GM21576 (cell line): Measurements from ENCODE around the gene NCKAP5L.
A peak's percentile ranks its signal among the peaks of the same experiment; 100 is the strongest.
"Not testable (repeated sequence)": the region's sequence is repeated elsewhere in the genome, so short reads cannot be mapped to it uniquely, and the experiment has no call there.

Source experiments
- ATAC-seq: cut with Tn5 transposase; IDR thresholded peaks from one replicate; pipeline ENCODE4 v1.9.1; 2021; ENCODE audit warnings: mild to moderate bottlenecking, moderate library complexity; ENCODE audit not compliant: unreplicated experiment

NCKAP5L gene

DNA sequence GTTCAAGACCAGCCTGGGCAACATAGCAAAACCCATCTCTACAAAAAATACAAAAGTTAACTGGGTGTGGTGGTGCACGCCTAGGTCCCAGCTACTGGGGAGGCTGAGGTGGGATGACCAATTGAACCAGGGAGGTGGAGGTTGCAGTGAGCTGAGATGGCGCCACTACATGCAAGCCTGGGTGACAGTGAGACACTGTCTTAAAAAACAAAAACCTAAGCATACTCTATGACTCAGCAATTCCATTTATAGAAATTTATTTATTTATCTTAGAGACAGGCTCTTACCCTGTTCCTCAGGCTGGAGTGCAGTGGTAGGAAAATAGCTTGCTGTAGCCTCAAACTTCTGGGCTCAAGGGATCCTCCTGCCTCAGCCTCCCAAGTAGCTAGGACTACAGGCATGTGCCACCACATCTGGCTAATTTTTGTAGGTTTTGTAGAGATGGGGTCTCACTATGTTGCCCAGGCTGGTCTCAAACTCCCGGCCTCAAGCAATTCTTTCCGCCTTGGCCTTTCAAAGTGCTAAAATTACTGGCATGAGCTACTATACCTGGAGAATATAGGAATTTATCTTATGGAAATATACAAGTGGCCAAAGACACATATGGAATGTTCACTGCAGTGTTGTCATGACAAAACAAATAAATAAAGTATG lies 43.3 kb downstream of the NCKAP5L start:
- ATAC-seq, result no peak

- no peak for ATAC-seq
Observed at GRCh38 chr12:49783917-49784676, 44.1 kb downstream of the NCKAP5L start.

DNA sequence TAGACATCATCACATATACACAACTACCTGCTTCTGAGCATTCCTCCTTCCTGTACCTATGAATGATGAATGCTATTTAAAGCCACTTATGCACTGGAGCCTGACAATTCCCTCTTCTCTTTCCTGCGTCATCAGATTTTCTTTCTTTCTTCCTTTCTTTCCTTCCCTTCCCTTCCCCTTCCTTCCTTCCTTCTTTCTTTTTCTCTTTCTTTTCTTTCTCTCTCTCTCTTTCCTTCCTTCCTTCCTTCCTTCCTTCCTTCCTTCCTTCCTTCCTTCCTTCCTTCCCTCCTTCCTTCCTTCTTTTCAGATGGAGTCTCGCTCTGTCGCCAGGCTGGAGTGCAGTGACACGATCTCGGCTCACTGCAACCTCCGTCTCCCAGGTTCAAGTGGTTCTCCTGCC lies 47.3 kb downstream of the NCKAP5L start:
- not testable (repeated sequence) for ATAC-seq

DNA sequence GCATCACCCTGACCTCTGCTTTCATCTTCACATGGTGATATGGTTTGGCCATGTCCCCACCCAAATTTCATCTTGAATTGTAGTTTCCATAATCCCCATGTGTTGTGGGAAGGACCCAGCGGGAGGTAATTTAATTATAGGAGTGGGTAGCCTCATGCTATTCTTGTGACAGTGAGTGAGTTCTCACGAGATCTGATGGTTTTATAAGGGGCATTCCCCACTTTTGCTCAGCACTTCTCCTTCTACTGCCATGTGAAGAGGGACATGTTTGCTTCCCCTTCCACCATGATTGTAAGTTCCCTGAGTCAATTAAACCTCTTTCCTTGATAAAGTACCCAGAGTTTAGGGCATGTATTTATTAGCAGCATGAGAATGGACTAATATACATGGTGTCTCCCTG lies 48.6 kb downstream of the NCKAP5L start:
- no peak for ATAC-seq

DNA sequence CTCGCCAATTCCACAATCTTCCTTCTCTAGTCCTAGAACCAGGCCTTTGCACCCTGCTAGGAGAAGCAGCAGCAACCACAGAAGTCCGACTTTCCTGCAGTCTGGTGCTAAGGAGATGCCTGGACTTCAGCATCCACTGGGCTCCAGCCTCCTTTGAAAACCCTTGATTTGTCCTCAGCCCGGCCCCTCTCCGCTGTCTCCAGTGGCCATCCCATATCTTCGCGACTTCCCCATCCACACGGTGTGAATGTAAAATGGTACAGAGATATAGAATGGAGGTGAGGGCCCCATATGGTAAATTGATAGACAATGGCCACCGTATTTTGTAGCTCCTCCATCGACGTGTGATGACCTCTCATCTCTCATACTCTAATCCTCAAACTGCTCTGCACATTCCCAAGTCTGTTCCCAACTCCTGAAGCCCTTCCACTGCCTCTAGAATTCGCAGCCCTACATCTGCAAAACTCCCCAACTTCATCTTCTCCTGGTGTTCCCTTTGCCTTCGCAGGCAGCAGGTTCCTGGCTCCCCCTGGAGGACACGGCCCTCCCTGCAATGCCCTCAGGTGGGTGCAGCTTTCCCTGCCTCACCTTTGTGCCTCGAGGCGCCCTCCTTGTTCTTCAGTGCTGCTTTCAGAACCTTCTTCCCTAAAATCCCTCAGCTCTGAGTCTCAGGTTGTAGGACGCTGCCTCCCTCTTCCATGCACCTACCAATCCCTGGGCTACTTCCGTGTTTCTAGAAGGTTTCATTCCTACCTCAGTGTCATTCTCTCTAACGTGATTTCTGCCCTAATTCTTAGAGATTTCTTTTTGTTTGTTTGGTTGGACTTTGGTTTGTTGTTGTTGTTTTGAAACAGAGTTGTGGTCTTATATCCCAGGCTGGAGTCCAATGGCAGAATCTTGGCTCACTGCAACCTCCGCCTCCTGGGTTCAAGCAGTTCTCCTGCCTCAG lies 50.1 kb downstream of the NCKAP5L start:
- no peak for ATAC-seq

- no peak for ATAC-seq
Observed at GRCh38 chr12:49777341-49777740, 50.9 kb downstream of the NCKAP5L start.

DNA sequence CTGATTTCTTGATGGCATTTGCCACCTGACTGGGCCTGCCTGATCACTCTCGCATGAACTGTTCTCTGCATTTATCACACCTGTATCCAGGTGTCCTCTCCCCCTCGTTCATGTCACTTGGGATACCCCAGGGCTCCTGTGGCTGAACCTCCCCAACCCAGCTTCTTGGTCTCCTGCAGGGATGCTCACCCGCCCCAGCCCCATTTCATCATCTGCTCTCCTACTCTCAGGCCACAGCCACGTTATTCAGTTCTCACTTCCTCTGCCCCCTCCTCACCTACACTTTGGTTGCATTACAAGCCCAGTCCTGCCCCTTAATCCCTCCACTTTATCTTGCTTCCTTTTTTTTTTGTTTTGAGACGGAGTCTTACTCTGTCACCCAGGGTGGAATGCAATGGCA lies 51.4 kb downstream of the NCKAP5L start:
- no peak for ATAC-seq

DNA sequence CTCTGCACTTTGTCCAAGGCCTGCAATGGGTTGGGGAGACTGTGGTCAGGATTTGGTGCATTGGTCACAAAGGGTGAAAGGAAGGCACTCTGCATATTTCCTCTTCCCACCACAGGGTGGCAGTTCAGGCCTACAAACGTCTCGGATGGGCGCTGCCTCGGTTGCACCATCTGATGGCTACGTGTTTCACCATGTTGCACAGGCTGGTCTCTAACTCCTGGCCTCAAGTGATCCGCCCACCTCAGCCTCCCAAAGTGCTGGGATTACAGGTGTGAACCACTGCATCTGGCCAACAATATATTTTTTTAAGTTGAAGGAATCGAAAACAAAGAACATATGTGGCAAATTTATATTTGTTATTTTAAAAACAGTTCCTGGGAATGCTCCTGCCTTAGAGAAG lies 51.8 kb downstream of the NCKAP5L start:
- no peak for ATAC-seq

GRCh38 chr12:49773102-49773501 lies 55.1 kb downstream of the NCKAP5L start:
- not testable (repeated sequence) for ATAC-seq

DNA sequence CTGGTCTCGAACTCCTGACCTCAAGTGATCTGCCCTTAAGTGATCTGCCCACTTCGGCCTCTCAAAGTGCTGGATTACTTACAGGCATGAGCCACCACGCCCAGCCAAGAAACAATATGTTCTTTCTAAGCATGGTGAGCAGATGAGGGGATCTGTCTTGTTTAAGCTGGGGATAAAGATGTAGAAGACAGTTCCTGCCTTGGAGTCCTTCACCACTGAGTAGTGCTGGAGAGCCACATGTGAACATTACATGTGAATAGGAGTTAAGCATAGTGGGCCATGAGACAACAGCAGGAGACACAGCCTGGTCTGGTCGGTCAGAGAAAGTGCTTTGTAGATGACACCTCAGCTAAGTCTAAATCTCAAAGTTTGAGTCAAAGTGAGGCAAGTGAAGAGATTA lies 60.9 kb downstream of the NCKAP5L start:
- no peak for ATAC-seq

GRCh38 chr12:49766115-49766455 lies 62.1 kb downstream of the NCKAP5L start:
- no peak for ATAC-seq

DNA sequence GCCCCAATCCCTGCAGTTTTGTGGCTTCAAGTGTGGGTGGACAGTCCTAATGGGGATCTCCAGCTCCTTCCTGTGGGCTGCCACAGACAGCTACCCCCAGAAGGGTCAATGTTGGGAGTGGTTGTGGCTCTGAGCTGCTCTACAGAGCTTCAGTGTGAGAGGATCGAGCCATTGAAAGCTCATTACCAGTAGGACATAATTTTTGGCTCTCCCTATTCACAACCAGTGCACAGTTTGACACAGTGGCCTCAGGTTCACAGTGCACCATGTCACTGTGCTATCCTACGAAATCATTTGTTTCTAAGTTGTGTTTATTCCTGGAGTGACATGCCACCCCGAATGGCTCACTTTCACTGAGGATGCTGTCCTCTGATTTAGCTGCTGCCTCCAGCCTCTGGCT lies 64.1 kb downstream of the NCKAP5L start:
- ATAC-seq, result no peak

DNA sequence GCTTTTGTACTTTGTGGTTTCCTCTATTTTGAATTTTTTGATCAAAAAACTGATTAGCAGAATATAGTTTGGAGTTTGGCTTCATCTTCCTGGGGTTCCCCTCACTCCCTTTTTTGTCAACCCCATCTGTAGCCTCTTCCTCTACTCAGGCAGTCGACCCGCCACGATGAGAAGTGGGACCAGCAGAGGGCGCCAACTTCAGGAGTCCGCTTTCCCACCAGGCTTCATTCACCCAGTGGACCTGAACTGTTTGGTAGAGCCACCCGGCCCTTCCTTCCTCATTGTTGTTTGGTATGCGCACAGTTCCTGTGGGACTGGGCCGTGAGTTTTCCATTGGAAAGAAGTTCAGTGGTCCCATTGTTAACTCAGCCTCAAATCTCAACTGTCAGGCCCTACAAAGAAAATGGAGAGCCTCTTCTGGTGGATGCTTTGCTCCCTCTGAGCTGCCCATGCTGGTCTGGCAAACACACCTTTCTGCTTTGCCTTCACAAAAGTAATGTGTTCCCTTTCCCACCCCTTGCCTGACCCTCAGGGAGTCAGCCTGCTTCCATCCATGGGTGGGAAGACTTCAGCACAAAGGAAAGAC lies 65.1 kb downstream of the NCKAP5L start:
- no peak for ATAC-seq

- ATAC-seq, result no peak
Observed at GRCh38 chr12:49762468-49762847, 65.8 kb downstream of the NCKAP5L start.

DNA sequence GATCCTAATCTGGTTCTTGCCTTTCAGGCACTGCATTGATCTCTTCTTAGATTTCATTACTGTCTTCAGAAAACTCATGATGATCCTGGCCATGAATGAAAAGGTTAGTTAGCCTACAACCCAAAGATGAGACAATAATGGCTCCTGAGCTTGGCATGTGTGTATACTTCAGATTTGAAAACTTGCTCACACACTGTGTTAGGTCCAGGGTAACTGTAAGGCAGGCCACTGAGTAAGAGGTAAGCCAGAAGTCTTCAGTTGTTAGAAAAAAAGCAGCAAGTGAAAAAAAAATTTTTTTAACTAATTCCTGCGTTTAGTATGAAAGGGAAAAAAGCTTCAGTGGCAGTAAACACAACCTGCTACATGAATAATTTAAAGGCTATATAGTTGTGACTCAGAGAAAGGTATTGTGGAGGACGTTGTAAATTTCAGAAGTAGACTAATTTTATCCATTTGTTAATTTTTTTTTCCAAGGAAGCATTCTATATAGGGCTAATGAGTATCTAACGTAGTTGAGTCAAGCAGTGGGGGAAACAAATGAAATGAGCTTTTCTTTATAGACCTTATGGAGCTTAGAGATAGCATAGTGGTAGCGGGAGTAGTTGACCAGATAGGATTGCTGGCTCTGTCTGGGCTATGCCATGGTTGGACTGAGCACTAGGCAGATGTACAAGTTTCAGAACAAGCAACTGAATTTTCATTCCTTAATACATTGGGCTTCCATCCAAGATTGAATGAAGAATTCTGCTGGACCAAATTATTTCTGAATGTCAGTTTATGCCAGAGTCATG lies 66.3 kb downstream of the NCKAP5L start:
- no peak for ATAC-seq

DNA sequence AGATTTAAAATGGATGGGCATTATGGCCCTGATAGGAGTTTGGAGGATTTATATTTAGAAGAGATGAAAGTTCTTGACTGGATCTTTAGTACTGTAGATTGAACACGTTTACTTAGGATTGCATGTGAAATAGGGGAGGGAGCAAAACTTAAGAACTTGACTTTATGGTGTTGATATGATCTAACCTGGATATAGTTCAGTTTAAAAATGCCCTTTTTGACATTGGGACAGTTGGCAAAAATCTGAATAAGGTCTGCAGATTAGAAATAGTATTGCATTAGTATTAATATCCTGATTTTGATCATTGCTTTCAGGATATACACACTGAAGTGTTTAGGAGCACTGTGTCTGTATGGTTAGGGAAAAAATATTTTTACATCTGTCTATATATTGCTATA lies 77.2 kb downstream of the NCKAP5L start:
- no peak for ATAC-seq

DNA sequence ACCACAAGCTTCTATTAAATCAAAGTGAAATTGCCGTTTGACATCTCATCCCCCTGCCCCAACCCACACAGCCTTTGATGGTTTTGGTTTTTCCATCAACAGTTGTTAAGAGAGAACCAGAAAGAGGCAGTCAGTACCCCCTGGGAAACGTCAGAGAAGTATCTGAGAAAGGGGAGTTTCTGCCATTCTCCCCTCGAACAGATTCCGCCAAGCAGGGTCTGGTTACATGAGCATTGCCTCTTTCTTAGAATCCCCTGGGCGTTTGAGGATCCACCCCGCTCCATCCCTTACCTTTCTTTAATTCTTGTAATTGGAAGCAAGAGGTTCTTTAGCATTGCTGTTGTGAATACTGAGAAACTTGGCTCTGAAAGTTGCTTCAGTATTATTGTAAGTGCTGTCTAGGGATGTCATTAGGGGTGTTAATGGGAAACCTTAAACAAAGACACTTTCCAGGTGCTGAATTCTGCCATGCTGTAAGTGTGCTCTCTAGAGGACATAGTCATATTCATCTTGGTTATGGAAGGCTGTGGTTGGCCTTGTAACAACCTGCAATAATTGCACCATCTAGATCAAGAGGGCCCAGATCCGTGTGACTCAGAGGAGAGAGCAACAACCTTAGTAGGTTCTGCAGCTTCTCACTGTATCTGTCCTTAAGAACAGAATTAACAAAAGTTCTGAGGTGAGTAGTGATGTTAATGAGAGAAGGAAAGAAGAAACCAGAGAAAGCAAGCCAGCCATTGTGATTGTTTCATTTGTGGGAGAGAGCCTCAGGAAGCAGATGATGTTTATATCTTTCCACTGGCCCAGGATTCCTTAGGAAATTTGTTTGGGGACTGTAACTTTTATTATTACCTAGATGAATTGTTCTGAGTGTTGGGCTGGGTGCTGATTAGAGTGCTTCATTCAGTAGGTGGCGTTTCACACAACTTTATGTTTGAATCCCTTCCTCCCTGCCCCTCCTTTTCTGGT lies 77.9 kb downstream of the NCKAP5L start:
- peak; percentile 45 for ATAC-seq

- no peak for ATAC-seq
Observed at GRCh38 chr12:49748800-49749199, 79.4 kb downstream of the NCKAP5L start.

DNA sequence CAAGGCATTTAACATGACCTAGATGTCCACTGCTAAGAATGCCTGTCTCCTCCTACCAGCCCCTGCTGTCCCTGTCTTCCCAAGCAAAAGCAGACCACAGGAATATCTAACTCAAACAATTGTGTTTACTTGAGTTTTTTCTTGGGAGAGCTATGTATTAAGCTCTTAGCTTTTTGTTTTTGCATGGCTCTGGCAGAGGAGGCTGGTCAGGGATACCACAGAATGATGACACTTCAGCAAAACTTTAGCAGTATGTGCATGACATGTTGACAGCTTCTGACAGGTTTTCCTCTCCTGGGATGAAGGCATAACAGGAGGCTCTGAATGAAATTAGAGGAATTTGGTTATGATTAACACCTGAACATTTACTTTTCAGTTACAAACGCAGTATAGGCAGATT lies 79.9 kb downstream of the NCKAP5L start:
- ATAC-seq, result no peak
